NOMO-1 treated with dmso at 0.1 percent for 144 hours (cell line): Measurements from ENCODE around the gene ALCAM.

Source experiments
- DNase-seq: peaks from one replicate; lab custom pipeline; 2025; ENCODE audit not compliant: unreplicated experiment; lab: John Stamatoyannopoulos, UW

Gene ALCAM

GRCh38 chr3:105366326-105367062 lies at the start of gene ALCAM:
ALCAM (plus strand) TSS chr3:105366909.
- DNase-seq, result peak; percentile 94

- no peak for DNase-seq
Measured at GRCh38 chr3:105317841-105318240, 48.9 kb upstream of the ALCAM start.

- DNase-seq, result no peak
Measured at GRCh38 chr3:105322570-105323273, 44.0 kb upstream of the ALCAM start.

GRCh38 chr3:105323274-105323599 lies 43.5 kb upstream of the ALCAM start:
- DNase-seq, result no peak

GRCh38 chr3:105324951-105325350 lies 41.8 kb upstream of the ALCAM start:
- no peak for DNase-seq

- DNase-seq, result no peak
Measured at GRCh38 chr3:105327662-105328337, 38.9 kb upstream of the ALCAM start.

- no peak for DNase-seq
Measured at GRCh38 chr3:105328338-105328730, 38.4 kb upstream of the ALCAM start.

- no peak for DNase-seq
Measured at GRCh38 chr3:105332961-105333360, 33.7 kb upstream of the ALCAM start.

GRCh38 chr3:105334138-105334882 lies 32.4 kb upstream of the ALCAM start:
- DNase-seq, result no peak

GRCh38 chr3:105339946-105340345 lies 26.8 kb upstream of the ALCAM start:
- DNase-seq, result no peak

- no peak for DNase-seq
Measured at GRCh38 chr3:105343991-105344390, 22.7 kb upstream of the ALCAM start.

GRCh38 chr3:105345156-105345555 lies 21.6 kb upstream of the ALCAM start:
- DNase-seq, result no peak

GRCh38 chr3:105347625-105348302 lies 18.9 kb upstream of the ALCAM start:
- no peak for DNase-seq

- no peak for DNase-seq
Measured at GRCh38 chr3:105348307-105348706, 18.4 kb upstream of the ALCAM start.

GRCh38 chr3:105349684-105350387 lies 16.9 kb upstream of the ALCAM start:
- no peak for DNase-seq

GRCh38 chr3:105351821-105352220 lies 14.9 kb upstream of the ALCAM start:
- DNase-seq, result peak; percentile 26

GRCh38 chr3:105352976-105353375 lies 13.7 kb upstream of the ALCAM start:
- DNase-seq, result no peak

GRCh38 chr3:105353485-105354161 lies 13.1 kb upstream of the ALCAM start:
- no peak for DNase-seq

GRCh38 chr3:105354429-105354828 lies 12.3 kb upstream of the ALCAM start:
- DNase-seq, result no peak
